NT2/D1 (cell line): ENCODE results near the gene IFNA2.

Experiments
- YY1 ChIP-seq: IDR thresholded peaks from 2 replicates; pipeline ENCODE4 v1.6.1; 2011; ENCODE audit not compliant: insufficient read length, insufficient read depth
- ZNF274 ChIP-seq: IDR thresholded peaks from 2 replicates; pipeline ENCODE4 v1.6.1; 2011; ENCODE audit warnings: mild to moderate bottlenecking, low read depth, low read length

DNA sequence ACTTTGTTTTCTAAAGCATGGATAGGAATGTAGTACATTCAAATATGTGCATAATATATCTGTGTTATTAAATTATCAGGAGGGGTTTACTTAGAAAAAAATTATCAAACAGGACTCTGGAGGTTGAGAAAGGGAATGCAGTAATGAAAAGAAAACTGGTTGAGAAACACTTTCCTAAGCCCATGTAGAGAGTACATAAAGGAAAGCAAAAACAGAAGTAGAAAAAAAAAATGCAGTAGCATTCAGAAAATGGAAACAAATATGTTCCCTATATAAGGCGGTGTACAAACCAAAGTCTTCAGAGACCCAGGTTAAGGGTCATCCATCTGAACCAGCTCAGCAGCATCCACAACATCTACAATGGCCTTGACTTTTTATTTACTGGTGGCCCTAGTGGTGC lies 23.6 kb upstream of the IFNA2 start, which contains the start of gene IFNA8:
- TF ChIP-seq ZNF274, result no peak
- TF ChIP-seq YY1, result no peak
